Activated CD4-positive, CD25-positive, alpha-beta regulatory T cell treated with anti-CD3 and anti-CD28 coated beads, Interleukin-2, amount 50 U/mL, for 16 hours (primary cell): ENCODE results near the gene STX18.
"Not testable (repeated sequence)": the region's sequence is repeated elsewhere in the genome, so short reads cannot be mapped to it uniquely, and the experiment has no call there.

Experiments
- DNase-seq: peaks from one replicate; pipeline ENCODE4 v3.0.0-alpha.2; 2020; ENCODE audit warnings: low read depth, low spot score

Gene STX18

GRCh38 chr4:4541661-4542570 lies at the start of gene STX18:
TSS of gene STX18 (minus strand) at chr4:4542048. CDS start at chr4:4541964, 84 bp downstream.
- DNase-seq: peak; percentile 73

GRCh38 chr4:4591071-4591470 lies 49.2 kb upstream of the STX18 start:
- no peak for DNase-seq

GRCh38 chr4:4590546-4590945 lies 48.7 kb upstream of the STX18 start:
- no peak for DNase-seq

GRCh38 chr4:4585012-4585670 lies 43.3 kb upstream of the STX18 start:
- no peak for DNase-seq

GRCh38 chr4:4583606-4584005 lies 41.8 kb upstream of the STX18 start:
- DNase-seq: no peak

- DNase-seq: no peak
Observed at GRCh38 chr4:4582653-4583052, 40.8 kb upstream of the STX18 start.

GRCh38 chr4:4580494-4580893 lies 38.6 kb upstream of the STX18 start:
- DNase-seq: no peak

- DNase-seq: no peak
Observed at GRCh38 chr4:4578981-4579380, 37.1 kb upstream of the STX18 start.

GRCh38 chr4:4577359-4577875 lies 35.6 kb upstream of the STX18 start:
- DNase-seq: no peak

GRCh38 chr4:4575284-4576211 lies 33.7 kb upstream of the STX18 start:
- DNase-seq: peak; percentile 35

GRCh38 chr4:4574792-4575191 lies 32.9 kb upstream of the STX18 start:
- no peak for DNase-seq

- DNase-seq: no peak
Observed at GRCh38 chr4:4574052-4574451, 32.2 kb upstream of the STX18 start.

GRCh38 chr4:4572821-4573220 lies 31.0 kb upstream of the STX18 start:
- no peak for DNase-seq

- DNase-seq: not testable (repeated sequence)
Observed at GRCh38 chr4:4569861-4570260, 28.0 kb upstream of the STX18 start.

- DNase-seq: no peak
Observed at GRCh38 chr4:4568806-4569427, 27.1 kb upstream of the STX18 start.

GRCh38 chr4:4566359-4566758 lies 24.5 kb upstream of the STX18 start:
- not testable (repeated sequence) for DNase-seq

- no peak for DNase-seq
Observed at GRCh38 chr4:4564522-4564921, 22.7 kb upstream of the STX18 start.

- DNase-seq: no peak
Observed at GRCh38 chr4:4560642-4561041, 18.8 kb upstream of the STX18 start.

GRCh38 chr4:4560136-4560535 lies 18.3 kb upstream of the STX18 start:
- DNase-seq: no peak

GRCh38 chr4:4559596-4559995 lies 17.7 kb upstream of the STX18 start:
- no peak for DNase-seq

GRCh38 chr4:4558881-4559280 lies 17.0 kb upstream of the STX18 start:
- DNase-seq: no peak
